HT-29 (cell line): ENCODE measurements around the gene BAZ2B. TPM values are rescaled to one million over a fixed set of nuclear protein-coding genes. Genes with fewer than 3 reads are reported as not detected.

Experiments used
- small RNA-seq: library from RNA; depleted of rRNA; stranded (forward); fragments of <200 nt; gene quantifications from one replicate; pipeline ENCODE3, GENCODE V24; 2014
- total RNA-seq: library from RNA; depleted of rRNA; stranded (reverse); fragments of >200 nt; shearing (Covaris generic); gene quantifications from 2 replicates; pipeline ENCODE4 v1.2.3, GENCODE V29; 2014; rRNA removed

BAZ2B gene
- total RNA-seq, 1 experiment from 2014 or later, result 25.2 TPM

Small RNA genes lying within 50 kb of the gene (small RNA-seq; reads per million reads assigned to genes)
- gene RF00019, result not detected

Other genes with a start within 250 kb of the BAZ2B start
- 26.4 and 29.8 TPM in 2 replicates for gene MARCHF7, start 96.0 kb upstream of the BAZ2B start, total RNA-seq
- 1.8 and 2.0 TPM in 2 replicates for gene CD302, start 181.7 kb upstream of the BAZ2B start, total RNA-seq